HG03066 (cell line): ENCODE results near the gene AMIGO3.
"Not testable (repeated sequence)": the region's sequence is repeated elsewhere in the genome, so short reads cannot be mapped to it uniquely, and the experiment has no call there.

Source experiments
- ATAC-seq: cut with Tn5 transposase; IDR thresholded peaks from one replicate; pipeline ENCODE4 v1.9.1; 2021; ENCODE audit warnings: low read depth; ENCODE audit not compliant: unreplicated experiment

Gene AMIGO3

DNA sequence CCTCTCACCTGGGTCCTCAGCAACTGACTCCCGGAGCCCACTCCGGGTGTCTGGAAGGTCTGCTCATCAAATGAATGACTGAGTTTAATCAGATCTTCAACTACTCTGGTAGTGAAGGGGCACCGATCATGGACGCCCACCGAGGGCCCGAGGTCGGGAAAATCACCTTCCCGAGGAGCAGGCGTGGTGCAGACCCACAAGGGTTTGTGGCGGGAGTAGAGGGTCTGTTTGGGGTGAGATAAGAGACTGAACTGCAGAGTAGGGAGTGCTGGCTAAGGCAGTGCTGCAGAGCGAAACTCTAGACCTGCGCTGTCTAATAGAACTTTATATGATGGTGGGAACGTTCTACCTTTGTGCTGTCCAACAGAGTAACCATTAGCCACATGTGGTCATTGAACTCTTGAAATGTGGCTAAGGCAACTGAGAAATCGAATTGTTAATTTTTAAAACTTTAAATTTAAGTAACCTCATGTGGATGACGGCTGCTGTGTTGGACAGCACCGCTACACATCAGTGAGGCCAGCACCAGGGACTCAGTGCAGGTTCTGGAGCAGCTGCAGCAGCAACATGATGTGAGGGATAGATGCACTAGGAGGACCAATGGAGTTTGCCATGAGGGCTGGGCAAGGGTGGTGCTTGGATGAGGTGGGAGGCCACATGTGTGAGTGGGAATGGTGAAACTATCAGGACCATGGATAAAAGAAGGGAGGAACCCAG, 29.4 kb downstream of the AMIGO3 start:
- not testable (repeated sequence) for ATAC-seq

DNA sequence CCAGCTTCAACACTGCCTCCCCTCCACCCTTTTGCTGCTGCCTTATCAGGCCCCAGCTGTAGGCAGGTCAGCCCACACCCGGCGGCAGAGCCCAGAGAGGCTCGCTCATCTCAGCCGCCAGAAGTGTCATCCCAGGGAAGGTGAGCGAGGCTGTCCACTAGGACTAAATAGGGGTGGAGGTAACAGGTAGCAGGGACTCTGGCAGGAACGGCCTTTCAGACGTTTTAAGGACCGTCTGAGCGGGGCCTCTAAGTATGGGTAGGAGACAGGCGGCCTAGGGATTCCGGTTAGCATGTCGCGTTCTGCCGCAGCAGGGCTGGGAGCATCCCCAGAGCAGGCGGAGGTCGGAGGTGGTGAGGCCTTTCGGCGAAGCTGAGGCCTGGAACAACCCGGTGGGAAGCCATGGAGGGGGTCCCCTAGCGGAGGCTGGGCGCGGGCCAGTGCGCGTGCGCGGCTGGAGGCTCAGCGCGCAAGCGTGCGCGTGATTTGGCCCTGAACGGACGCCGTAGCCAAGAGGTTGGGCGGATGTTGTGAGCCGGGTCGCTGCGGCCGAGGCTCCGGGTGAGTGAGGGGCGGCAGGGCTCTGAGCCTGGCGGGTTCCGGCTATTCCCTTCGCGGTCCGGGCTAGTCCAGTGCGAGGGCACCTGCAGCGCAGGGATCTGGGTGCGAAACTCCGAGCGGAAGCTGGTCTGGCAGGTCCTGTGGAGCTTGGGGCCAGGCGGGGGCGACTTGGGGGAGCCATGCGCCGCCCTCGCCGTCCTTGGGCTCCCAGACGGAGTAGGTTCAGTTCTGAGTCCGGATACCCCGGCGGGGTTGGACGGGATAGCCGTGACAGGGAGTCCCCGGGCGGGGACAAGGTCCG, 30.2 kb downstream of the AMIGO3 start, which contains the start of the genes MST1 and RNF123:
Gene MST1, minus strand, starts transcription at position 429 of the 862 bp plus-strand sequence. CDS start 783 bp downstream, outside the sequence.
Gene RNF123, plus strand, starts transcription at position 512 of the 862 bp plus-strand sequence. CDS start 1,609 bp downstream, outside the sequence.
- ATAC-seq, result no peak

- not testable (repeated sequence) for ATAC-seq
Observed at GRCh38 chr3:49688338-49689045, 31.0 kb downstream of the AMIGO3 start.

DNA sequence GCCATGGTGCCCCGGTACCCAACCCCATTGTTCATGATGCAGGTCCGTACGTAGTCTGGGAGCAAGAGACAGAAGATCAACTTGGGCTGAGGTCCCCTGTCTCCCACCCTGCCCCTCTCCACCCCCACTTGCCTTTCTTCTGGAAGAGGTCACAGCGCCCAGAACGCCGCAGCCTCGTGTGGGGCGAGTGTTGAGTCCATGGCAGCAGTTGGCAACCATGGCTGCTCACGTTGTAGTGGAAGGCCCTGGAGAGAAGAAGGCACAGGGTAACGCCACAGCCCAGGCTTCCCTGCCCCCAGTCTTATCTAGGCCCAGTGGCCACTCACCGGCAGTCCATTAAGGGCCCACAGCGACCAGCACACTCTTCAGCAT, 32.1 kb downstream of the AMIGO3 start:
- not testable (repeated sequence) for ATAC-seq

DNA sequence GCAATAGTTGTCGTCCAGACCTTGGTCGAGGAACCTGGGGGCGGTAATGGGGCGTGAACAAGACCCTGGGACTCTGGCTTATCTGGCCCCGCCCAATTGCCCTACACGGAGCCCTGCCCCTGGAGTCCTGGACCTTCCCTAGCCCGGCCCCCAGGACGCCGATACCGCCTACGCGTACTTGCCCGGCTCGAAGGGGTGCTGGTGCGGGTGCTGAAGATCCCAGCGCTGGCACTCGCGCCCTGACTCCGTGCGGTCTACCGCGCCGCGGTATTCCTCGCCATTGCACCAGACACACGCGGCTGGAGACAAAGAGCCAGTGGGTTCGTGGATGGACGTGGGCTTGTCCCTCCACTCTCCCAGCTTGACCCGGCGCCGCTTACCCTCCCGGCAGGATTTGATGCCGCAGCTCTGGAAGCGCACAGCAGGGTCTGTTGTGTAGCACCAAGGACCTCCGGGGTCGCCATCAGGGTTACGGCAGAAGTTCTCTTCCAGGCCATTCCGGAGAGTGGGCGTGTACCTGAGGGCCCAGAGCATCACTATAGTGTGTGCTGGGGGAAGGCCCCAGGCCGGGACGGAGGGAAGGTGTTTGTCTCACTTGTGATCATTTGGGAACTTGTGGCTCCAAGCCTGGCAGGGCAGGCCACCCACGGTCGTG, 32.6 kb downstream of the AMIGO3 start:
- not testable (repeated sequence) for ATAC-seq

DNA sequence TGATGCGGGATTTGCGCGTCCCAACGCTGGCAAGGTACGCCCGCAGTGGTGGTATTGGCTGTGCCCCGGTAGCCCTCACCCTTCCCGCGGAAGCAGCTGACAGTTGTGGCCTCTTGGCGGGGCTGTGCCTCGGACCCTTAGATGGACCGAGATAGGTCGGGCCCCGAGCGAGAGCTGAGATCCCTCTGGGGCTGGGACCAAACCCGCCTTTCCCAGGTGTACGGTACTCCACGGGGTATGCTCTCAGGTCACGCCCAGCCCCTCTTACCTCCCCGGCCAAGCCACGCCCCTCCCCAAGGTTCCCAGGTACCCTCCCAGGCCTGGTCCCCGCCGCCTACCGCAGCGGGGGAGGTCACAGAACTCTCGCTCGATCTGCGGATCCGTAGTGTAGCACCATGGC, 33.1 kb downstream of the AMIGO3 start:
- not testable (repeated sequence) for ATAC-seq

DNA sequence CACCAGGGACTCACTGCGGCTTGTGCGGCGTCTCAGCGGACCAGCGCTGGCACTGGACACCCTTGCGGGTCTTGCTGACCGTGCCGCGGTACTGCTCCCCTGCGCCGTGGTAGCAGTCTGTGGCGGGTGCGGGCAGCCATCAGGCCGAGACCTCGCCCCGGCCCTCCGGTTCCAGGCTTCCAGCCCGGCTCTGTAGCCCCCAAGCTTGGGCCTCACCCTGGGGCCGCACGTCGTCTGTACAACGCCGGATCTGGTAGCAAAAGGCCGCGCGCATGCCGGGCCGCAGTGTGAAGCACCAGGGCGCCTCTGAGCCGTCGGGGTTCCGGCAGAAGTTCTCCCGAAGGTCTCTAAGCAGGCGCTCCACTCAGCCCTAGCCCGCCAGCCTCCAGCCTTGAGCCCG, 33.6 kb downstream of the AMIGO3 start:
- ATAC-seq, result not testable (repeated sequence)

GRCh38 chr3:49685103-49685502, 34.4 kb downstream of the AMIGO3 start:
- not testable (repeated sequence) for ATAC-seq

- ATAC-seq, result not testable (repeated sequence)
Observed at GRCh38 chr3:49684453-49684852, 35.0 kb downstream of the AMIGO3 start.

DNA sequence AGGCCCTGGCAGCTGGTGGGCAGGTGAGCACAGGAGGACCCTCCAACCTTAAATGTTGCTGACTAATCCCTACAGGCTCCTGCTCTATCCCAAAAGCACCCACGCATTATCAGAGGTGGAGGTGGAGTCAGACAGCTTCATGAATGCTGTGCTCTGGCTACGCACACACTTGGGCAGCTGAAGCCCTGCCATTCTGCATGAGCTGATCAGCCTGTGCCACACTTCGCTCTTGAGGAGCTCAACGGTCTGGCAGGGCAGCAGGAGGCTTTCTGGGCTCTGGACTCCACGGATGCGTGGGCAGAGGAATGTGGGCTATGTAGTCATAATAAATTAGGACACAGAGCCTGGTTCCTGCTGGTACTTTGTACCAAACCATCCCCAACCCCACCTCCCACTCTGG, 36.3 kb downstream of the AMIGO3 start:
- no peak for ATAC-seq

GRCh38 chr3:49681543-49681942, 37.9 kb downstream of the AMIGO3 start:
- ATAC-seq, result no peak

GRCh38 chr3:49681232-49681522, 38.3 kb downstream of the AMIGO3 start:
- no peak for ATAC-seq

DNA sequence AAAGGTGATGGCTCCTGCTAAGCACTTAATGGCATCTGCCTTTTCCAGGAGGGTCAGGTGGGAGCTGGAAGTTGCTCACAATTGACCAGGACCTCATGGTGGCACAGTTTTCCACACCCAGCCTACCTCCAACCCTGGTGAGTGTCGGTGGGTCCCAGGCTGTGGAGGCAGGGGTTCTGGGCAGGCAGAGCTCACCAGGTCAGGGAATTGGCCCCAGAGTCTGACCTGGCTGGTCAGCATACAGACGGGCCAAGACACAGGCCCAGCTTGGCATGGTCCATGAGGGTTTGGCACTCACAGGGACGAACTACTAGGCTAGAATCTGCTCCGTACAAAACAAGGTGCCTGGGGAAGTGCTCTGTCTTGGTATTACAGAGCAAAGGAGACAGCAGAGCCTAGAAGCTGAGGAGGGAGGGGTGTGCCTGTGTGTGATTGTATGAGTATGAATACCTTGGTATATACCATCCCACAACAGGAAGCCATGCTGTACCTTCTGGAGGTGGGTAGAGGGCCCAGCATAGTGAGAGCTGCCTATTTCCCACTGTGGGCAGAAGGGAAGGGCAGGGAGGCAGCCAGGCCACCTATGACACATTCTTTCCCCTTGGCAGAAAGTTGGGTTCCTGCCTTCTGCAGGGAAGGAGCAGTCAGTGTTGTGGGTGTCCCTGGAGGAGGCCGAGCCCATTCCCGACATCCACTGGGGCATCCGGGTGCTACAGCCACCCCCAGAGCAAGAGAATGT, 38.8 kb downstream of the AMIGO3 start:
- no peak for ATAC-seq

- ATAC-seq, result no peak
Observed at GRCh38 chr3:49675912-49676311, 43.6 kb downstream of the AMIGO3 start.

DNA sequence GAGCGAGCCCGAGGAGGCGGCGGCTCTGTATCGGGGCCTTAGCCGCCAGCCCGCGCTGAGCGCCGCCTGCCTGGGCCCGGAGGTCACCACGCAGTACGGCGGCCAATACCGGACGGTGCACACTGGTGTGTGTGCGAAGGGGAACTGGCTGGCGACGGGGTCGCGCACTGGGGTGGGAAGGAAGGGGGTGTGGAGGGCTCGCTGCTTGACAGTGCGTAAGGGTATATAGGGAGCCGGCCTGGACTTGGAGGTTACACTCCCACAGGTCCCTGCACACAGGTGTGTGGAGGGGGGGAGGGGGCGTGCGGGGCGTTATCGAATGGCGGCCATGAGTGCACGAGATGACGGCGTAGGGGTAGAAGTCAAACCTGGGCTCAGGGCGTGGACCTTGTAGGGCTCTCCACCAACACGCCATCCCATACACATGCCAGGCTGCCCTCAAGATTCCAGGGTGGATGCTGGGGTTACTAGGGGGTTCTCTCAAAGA, 44.9 kb downstream of the AMIGO3 start:
- peak; percentile 19 for ATAC-seq

DNA sequence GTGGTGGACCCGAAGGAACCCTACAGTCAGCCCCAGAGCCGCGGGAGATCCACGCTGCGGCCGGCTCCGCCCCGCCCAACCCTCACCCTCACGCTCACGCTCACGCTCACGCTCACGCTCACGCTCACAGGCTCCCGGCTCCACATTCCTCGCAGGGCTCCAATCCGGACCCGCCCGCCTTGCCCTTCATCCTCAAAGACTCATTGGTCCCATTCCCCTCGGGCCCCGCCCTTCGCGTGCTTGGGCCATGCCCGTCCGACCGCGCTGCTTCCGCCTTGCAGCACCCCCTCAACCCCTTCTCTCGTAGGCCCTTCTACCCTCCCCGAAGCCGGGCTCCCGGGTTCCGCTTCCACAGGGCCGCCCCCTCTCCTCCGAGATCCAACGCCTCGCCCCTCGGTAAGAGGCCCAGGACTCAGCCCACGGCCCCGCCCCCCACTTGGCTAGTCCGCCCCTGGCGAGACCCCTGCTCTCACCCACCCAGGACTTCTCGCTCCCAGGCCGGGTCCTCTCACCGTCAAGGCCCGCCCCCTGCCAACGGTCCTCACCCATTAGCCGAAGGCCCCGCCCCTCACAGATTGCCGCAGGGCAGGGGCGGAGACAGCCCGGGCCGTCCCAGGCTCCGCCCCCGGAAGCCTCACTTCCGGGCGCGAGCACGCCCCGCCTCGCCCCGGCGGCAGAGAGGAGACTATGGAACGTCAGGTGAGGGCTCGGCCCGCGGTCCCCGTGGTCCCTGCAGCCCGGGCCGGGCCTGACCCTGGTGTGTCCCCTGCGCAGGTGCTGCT, 45.6 kb downstream of the AMIGO3 start, which contains the start of gene APEH:
Gene APEH, plus strand, starts transcription at position 637 of the 782 bp plus-strand sequence. Its CDS starts 51 bp downstream, at position 688.
- ATAC-seq, result peak; percentile 79

DNA sequence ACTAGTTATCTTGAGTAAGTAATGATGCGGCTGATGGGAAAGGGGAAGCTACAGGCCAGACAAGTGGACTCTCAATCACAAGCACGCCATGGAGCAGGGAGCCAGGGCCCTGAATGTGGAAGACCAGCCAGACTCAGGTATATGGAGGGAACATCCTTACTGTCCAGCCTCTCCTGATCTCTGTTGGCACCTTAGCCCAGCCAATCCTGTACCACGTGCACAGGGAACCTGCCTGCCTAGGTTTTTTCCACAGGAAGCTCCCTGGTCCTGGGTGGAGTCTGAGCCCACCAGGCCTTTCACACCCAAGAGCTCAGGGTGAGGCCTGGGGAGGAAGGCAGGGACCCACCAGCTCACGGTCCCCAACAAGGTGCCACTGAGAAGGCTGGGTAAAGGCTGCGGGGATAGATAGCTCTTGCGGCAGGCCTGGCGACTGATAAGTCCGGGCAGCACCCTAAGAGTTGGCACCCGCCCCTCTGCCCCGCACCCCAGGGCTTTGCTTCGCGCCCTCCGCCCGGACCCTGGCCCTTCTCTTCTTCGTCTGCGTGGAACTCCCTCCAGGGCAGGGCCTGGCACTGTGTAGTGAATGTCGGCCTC, 46.3 kb downstream of the AMIGO3 start:
- ATAC-seq, result no peak
